DOHH2 (cell line): ENCODE results near the gene ANKS1B.

Source experiments
- CTCF ChIP-seq: fragments of 200-600 bp; sonication (generic); IDR thresholded peaks from one replicate; pipeline ENCODE4 v1.5.1; 2014; ENCODE audit warnings: antibody characterized with exemption, mild to moderate bottlenecking, low read depth, low read length; ENCODE audit not compliant: poor library complexity, severe bottlenecking
- EZH2phosphoT487 ChIP-seq: fragments of 200-600 bp; sonication (generic); IDR thresholded peaks from 2 replicates; pipeline ENCODE4 v1.6.1; 2017; ENCODE audit warnings: borderline replicate concordance, mild to moderate bottlenecking, antibody characterized with exemption, low read length, moderate library complexity, mixed read lengths

GRCh38 chr12:99142651-99143050, 842.1 kb downstream of the ANKS1B start:
- TF ChIP-seq CTCF: no peak
- no peak for TF ChIP-seq EZH2phosphoT487
